ENCODE results near the gene PCSK6.
"Not testable (repeated sequence)": the region's sequence is repeated elsewhere in the genome, so short reads cannot be mapped to it uniquely, and the experiment has no call there.

Gene PCSK6

DNA sequence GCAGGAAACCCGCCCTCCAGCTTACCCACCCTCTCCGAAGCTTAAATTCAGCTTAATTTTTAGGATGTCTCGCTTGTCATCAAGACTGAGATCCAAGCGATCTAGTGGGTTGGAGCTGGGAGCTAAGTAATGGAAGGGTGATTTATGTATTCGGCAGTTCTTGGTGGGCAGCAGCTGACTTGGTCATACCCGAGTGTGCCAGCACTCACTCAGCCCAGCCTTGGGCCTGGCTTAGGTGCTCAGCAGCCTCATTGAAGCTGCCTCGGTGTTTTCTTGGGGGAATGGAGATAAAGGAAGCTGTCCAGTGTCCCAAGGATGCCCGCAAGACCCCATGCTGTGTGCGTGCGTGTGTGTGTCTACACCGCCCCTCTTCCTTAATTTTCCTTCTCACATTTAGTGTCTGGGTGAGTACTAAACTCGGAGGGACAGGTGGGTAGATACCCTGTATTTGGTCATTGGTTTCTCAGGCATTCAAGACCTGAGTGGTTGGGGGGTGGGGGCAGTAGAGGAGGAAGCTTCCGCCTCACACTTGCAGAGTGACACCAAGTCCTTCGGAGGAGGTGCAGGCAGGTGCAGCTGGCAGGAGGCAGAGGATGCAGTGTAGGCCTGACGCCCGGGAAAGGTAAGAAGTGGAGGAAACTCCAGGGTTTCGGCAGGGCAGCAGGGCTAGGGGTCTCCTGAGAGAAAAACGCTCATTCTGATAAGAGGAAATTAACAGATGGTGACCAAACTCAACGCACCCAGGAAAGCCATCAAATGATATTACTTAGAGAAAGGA lies 92.8 kb downstream of the PCSK6 start:
- no peak for DNase-seq

DNA sequence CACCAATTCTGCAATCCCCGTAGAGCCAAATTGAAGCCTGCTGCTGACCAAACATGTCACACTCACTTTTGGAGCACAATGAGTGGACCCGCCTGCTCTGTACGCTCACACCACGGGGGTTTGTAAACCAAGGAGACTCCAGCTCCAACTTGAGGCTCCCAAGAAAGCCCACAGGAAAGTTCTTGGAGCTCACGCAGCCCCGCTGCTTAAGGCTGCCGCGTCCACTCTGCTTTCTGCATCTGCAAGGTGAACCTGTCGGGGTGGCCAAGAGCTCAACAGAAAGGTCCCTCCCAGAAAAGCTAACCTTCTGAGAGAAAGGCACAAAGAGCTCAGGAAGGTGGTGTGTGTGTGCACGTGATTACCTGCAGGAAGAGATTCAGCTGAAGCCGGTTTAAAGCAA lies 94.9 kb downstream of the PCSK6 start:
- DNase-seq, result no peak

DNA sequence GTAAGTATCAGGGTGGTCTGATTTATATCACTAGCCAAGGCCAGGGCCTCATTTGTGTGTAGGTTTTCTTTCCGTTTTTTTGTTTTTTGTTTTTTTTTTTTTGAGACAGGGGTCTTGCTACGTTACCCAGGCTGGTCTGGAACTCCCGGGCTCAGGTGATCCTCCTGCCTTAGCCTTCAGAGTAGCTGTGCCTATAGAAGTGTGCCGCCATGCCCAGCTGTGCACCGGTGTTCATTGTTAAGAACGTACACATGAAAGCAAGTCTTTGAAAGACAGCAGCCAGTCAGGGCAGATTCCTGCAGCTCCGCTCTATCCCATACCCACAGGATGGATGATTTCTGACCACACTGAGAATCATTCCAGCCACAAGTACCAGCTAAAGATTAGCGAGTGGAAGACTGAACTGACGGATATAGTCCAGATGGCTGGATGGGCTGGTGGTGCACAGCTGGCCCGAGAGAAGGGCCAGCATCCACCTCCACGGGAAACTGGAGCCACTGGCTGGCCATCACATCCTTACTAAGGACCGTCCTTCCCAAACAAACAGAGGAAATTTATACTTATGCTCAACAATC lies 95.4 kb downstream of the PCSK6 start:
- no peak for DNase-seq

DNA sequence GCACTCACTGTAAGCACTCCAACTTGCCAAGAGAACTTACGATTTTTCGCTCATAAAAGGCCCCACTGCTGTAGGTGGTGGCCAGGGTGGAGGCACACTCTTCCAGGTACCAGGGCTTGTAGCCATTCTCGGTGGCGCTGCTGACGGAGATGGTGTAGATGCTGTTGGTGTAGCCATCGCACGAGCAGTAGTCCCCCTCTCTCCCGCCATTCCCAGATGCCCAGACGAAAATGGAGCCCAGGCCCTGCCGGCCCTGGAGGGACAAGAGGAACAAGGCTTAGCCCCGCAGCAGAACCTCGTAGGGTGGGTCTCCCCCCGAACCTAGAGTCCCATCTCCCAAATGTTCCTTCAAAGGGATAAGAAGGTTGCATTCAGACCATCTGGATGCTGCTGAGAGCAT lies 96.3 kb downstream of the PCSK6 start:
- DNase-seq, result no peak

DNA sequence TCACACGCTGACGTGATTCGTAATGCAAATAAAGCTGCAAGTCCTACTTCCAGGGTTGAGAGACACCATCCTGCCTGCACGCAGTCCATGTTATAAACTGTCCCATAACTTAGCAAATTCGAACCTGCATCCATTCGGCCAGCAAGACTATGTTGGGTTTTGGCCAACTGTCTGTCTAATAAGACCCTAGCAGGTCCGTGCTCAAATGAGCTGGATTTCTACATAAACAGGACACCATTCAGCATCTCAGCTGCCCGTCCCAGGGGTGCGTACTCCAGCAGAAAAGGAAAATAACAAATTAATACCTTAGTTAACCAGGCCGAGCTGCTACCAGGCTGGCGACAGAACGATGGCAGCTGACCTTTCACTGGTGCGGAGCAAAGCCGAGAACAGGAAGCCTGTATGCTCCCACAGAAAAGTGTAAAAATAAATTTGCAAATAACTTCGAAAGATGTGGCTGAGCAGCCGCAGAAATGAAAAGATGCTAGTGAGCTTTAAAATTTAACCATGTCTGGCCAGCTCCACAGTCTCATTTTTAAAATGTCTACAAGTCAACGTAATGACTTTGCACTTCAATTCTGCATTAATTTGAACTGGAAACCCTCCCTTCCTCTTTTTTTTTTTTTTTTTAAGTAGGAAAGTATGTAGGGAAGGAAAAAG lies 97.4 kb downstream of the PCSK6 start:
- no peak for DNase-seq

DNA sequence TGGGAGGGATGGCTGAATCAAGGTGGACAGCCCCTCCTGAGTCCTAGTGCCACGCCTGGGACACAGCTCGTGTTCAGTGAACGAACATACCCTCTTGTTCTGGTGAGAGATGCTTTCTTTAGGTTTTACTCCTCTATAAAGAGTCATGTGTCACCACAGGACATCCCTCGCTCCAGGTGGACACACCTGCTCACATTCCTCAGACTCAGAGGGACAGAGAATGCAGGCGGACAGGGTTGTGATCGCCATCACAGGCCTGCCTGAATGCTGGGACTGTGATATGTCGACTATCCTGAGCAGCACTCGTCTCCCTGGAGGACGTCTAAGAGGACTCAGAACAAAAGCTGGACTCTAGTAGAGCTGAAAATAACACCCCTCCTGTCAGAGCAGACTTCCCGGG lies 98.1 kb downstream of the PCSK6 start:
- no peak for DNase-seq

DNA sequence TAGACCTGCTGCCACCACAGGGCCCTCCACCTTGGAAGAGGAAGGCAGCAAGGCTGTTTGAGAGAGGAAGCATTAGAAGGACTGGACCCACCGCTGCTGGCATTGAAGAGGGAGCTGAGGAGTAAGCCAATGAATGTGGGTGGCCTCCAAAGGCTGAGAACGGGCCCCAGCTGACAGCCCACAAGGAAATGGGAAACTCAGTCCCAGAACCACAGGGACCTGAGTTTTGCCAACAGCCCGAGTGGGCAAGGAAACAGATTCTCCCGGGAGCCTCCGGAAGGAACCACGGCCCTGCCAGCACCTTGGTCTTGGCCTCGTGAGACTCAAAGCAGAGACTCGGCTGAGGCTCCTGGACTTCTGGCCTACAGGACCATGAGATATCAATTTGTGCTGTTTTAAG lies 99.0 kb downstream of the PCSK6 start:
- no peak for DNase-seq

DNA sequence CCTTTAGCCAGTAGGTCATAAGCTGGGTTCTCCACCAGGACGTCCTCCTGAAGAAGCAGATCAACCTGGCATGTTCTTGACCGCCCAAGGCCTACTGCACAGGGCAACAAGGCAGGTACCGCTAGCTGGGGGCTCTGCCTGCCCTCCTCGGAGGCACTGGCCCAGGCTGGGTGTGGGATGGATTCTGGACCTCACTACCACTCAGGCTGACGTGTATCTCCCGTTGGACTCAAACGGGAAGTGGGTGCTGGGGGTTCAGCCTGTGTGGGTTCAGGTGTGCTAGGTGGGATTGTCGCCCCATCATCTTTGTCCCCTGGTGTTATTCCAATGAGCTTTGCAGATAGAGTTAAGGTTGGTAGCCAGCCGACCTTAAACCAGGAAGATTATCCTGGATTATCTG lies 99.4 kb downstream of the PCSK6 start:
- no peak for DNase-seq

DNA sequence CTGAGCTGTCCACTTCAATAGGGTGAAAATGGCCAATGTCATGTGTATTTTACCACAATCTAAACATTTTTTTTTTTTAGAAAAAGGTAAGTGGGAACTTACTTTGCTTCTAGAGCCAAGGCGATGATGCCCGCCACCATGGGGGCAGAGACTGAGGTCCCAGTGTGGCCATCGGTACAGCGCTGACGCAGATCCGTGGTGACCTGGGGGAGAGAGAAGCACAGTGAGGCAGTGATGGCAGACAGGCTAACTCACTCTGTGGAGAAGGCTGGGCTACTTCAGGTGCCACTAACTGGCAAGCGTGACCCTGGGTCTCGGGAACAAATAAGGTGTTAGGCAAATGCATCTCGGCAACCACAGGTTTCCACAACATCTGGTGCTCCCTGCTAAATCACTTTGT lies 100.1 kb downstream of the PCSK6 start:
- no peak for DNase-seq

DNA sequence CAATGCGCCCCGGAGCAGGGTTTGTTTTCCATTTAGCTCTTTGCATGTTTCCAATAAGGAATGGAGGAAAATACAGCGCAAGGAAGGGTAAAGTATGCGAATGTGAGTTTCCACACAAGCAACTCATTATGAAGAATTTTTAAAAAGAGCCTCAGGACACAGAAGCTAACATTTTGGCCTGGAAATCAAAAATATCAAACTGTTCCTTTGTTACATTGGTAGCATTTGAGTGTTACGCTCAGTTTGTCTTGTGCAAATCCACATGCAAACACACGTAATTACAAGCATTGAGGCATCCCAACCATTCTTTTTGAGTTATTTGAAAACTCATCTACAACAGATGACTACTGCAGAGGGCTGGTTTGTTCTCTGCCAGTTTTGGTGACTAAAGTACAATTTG lies 101.5 kb downstream of the PCSK6 start:
- DNase-seq, result no peak

DNA sequence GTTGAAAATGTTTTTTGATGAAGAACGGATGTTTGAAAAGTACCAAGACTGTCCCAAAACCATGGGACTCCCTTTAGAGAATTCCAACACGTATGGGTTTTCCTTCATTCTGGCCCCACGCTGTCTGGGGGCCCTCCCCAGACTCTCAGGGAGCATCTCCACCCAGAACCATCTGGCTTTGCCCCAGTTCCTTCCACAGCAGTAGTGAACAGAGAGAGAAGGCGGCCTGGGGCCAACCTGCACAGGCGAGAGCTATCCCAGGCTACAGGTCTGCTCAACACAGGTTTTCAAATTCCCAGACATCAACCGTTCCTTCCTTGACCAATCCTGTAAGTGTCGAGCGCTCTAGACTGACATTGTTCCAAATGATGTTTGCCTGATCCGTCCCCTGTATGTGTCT lies 101.9 kb downstream of the PCSK6 start:
- DNase-seq, result no peak

DNA sequence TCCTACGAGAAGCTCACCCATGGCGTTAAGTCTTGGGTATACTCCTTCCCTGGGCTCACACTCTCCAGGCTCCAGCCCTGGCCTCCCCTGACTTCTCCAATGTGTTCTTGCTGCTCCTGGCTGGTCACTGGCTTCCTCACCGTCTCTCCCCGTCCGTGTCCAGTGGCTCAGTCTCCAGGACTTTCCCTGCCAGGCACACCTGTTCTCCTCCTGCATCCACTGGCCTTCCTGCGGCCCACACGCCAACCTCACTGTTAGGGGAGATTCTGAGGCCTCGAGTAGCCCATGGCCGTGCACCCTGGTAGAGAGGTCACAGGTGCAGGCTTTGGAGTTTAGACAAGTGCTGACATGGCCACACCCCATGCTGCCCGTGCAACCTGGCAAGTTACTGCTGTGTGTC lies 102.5 kb downstream of the PCSK6 start:
- no peak for DNase-seq

DNA sequence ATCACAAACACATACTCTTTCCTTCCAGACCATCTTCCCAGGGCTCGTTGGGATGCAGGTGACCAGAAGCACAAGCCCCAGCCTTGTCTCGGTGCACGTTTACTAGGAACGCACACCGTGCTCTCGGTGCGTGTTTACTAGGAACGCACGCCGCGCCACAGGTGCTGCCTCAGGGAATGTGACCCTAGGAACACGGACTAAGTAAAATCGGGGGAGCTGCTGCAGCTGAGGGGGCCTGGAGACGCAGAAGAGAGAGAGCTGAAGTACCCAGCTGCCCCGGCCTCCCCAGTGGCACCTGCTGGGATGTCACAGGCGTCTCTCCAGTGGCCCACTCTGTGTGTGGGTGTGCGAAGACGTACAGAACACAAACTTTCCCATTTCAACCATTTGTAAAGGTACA lies 103.5 kb downstream of the PCSK6 start:
- DNase-seq, result no peak

DNA sequence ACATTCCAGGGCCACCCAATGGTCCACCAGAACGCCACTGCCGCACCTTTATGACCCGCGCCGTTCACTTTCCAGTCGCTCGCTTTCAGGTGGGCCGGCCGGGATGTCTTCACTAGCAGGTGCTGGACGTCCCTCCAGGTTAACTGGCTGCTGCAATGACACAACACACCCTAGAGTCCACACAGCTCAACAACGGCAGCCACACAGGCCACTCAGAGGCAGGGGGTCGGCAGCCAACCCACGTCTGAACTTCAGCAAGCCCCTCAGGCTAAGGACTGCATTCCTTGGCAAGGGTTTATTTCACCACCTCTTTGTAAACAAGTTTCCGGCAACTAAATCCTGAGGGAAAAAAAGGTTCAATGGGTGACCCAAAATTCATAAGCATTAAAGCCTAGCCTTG lies 105.2 kb downstream of the PCSK6 start:
- no peak for DNase-seq

DNA sequence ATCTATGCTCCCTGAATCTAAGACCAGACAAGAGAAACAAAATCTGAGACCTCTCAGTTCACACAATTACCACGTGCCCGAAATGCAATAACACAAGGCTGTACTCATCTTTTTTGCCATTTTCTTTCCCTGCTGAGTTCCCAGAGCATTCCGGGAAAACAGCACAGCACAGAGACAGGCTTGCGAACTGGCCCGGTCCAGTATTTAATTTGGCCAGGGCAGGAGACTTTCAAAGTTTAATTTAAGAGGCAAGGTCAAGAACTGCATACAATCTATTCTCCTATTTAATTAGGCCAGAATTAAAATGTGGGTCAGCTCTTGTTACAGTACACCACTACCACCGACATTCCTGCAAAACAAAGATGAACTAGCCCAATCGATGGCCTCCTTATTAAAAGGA lies 107.0 kb downstream of the PCSK6 start:
- DNase-seq, result no peak

DNA sequence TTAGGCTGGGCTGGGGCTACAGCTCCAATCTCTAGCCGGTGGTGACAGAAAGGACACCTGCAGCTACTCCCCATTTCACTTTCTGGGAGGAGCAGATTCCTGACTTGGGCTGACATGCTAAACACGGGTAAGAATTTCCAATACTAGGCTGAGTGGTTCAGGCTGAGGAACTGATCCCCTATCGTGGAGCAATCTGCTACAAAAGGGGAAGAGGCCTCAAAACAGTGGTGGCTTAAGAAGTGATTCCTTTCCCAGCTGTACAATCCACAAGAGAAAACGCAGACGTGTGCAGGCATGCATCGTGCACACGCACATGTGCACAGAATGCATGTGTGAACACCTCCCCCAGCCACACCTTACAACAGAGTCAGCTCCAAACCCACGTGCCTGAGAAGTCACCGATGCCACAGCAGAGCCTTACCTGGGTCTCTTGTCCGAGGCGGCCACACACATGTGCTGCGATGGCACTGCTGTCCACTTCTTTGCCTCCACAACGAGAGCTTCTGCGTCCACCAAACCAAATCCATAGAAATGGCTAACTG lies 107.8 kb downstream of the PCSK6 start:
- DNase-seq, result no peak

DNA sequence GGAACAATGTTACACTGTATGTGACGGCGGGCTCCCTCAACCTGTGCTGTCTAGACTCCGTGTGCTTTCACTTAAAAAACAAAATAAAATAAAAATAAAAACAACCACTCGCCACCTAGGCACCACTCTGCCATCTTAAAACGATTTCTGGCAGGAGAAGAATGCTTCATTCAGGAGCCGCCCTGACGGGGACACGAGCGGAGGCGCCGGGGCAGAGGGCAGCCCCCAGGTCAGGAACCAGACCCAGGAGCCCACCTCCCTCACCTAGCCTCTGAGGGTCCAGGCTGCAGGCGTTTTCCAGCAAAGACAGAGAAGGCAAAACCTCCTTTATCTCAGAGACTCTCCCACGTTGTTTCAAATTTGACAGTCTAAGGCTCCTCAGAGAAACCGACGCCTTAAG lies 109.4 kb downstream of the PCSK6 start:
- DNase-seq, result no peak

DNA sequence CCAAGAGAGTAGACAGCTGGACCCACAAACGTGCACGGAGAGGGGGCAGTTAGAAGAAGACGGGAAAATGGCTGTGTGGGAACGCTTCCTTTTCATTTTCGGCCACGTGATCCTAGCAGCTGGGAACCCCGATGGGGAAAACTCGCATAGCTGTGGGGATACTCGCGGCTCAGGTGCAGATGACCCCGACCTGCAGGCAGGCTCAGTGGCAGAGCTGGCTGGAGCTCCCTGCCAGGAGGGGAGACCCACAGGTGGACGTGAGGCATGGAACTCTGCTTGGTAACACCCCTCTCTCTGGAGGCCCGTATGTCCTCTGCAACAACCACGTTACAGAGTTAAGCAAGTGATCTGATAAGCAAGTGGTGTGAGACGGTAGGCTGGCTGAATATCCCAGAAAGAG lies 109.9 kb downstream of the PCSK6 start:
- DNase-seq, result no peak

DNA sequence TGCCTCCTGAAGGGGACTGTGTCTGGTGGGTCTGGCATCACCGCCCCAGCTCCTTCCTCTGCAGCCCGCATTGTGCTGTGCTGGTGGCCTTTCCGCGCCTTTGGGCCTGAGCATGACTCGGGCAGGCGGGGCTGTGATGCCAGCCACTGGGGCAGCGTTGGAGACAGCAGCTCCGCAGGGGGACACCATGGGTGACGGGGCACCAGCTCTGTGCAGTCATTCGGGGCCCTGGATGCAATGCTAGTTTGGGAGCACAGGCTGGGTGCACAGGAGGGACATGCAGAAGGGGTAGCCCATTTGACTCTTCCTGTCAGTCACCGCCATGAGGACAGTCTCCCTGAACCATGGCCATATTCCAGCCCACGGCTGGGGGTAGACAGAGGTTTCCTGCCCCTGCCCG lies 110.6 kb downstream of the PCSK6 start:
- no peak for DNase-seq

DNA sequence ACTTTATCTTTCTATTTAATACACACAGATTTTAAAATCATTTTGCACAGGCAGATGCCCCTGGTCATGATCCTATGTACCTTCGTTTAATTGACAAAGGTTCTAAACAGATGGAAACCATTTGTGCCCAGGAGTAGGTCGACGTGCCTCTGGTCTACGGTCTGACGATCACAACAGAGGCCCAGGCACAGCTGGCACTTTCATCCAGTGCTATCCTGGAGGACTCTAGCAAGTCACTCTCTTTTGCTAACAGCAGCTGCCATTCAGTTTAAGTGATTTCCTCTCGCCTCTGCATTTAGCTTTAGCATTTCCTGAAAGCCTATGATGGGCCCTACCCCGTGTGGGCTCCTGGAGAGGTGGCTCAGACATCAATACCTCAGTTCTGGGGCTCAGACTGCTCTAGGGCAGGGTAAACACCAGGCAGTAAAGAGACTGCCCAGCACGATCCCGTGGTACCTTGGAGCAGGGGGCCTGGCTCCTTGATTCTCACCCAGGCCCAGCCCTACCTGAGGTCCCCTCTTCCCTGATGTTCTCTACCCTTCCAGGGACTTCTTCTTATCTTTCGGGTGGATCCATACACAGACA lies 111.2 kb downstream of the PCSK6 start:
- DNase-seq, result no peak

DNA sequence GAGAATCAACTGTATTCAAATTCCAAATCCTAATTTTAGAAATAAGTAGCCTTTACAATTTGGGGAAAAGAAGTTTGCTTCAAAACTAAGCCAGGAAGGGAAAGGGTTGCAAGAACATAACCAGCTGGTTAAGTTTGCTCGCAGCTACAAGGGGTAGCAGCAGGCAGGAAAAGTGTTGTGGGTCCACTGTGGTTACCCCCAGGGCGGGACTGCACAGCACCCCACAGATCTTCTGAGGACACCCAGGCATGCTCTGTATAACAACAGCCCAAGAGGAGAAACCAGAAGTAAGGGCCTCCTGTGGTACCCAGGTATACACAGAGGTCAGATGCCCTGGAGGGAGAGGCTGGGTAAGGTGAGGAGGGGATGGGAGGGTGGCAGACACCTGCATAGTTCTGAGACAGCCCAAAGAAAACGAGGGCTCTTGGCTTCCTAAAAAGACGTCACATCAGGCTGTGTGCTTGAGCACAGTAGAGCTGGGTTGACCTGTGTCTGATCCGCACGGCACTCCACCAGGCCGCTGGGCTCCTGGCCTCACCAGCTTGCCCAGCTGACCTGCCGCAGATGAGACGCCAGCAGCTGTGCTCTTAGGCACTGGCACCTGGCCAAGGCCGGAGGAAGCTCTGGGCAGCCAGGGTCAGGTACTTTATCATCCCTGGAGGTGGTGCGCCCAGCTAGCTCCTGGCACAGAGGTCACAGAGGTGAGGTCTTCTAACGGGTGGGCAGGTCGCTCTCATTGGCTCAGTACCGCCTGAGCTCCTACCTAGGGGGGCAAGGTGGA lies 112.7 kb downstream of the PCSK6 start:
- no peak for DNase-seq

DNA sequence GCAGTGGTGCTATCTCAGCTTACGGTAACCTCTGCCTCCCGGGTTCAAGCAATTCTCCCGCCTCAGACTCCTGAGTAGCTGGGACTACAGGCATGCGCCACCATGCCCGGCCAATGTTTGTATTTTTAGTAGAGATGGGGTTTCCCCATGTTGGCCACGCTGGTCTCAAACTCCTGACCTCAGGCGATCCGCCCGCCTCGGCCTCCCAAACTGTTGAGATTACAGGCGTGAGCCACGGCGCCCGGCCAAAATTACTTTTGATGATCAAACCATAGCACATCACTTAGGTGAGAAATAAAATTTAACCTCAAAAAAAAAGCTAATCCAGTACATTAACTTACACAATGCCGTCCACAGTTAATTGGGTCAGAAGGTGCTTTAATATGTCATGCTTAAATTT lies 114.5 kb downstream of the PCSK6 start:
- DNase-seq, result not testable (repeated sequence)

DNA sequence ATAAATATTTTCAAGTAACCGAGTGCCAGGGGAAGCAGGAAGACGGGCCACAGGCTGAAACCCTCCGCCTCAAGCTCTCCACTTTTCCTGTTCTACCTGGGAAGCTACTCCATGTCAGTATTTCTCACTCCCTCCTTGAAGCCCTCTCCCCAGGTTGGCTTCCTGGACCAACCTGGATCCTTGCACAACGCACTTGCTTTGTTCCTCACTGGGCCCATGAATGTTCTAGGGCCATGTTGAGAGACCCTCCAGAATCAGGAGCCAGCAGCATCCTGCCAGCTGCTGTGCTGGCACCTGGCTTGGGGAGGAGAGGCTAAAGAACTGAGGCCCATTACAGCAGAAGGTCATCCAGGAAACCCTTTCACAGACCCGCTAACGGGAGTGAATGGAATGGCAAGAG lies 115.2 kb downstream of the PCSK6 start:
- no peak for DNase-seq
